Right lobe of liver (tissue), 6 donors: Measurements from ENCODE around the gene LYZL6. TPM values are rescaled to one million over a fixed set of nuclear protein-coding genes. Genes with fewer than 3 reads are reported as not detected.

Experiments used
- ATAC-seq, 4 donors: fragments of 200-7000 bp; cut with Tn5 transposase; one replicate each; pipeline ENCODE4 v1.9.1; 2020; ENCODE audit warnings: mild to moderate bottlenecking in 4 of 4, moderate library complexity in 4 of 4
- DNase-seq, 3 donors: peaks; one replicate each; pipeline ENCODE4 v3.0.0-alpha.2; 2020
- H3K27ac ChIP-seq, 3 donors: fragments of 200-600 bp; one replicate each; pipeline ENCODE4 v1.8.0; 2022
- H3K27me3 ChIP-seq, 2 donors: fragments of 200-600 bp; one replicate each; pipeline ENCODE4 v1.8.0; 2022
- H3K36me3 ChIP-seq, 4 donors: fragments of 200-600 bp; sonication (generic) in 1 of 4; one replicate each; pipeline versions ENCODE4 v1.5.1 to v1.8.0; 2017 to 2022; ENCODE audit warnings: control low read depth in 1 of 4
- H3K4me1 ChIP-seq, 4 donors: fragments of 200-600 bp; sonication (generic) in 1 of 4; one replicate each; pipeline versions ENCODE4 v1.5.1 to v1.8.0; 2017 to 2022; ENCODE audit warnings: control low read depth in 1 of 4
- H3K4me3 ChIP-seq, 3 donors: fragments of 200-600 bp; one replicate each; pipeline ENCODE4 v1.8.0; 2022
- H3K9me3 ChIP-seq, 4 donors: fragments of 200-600 bp; sonication (generic) in 1 of 4; one replicate each; pipeline versions ENCODE4 v1.5.1 to v1.8.0; 2017 to 2022; ENCODE audit warnings: control low read depth in 1 of 4
- CTCF ChIP-seq, 4 donors: fragments of 200-600 bp in 3 of 4; fragments of 450-650 bp in 1 of 4; IDR thresholded peaks; one replicate each; pipeline versions ENCODE4 v1.5.1 to v1.8.0; 2016 to 2022; ENCODE audit warnings: antibody characterized with exemption in 4 of 4, mild to moderate bottlenecking in 2 of 4
- POLR2A ChIP-seq: fragments of 450-650 bp; IDR thresholded peaks from one replicate; pipeline ENCODE4 v1.6.1; 2017; ENCODE audit warnings: antibody characterized with exemption, mild to moderate bottlenecking
- WGBS: methylation state at CpG from one replicate; pipeline ENCODE4 v1.1.6; 2018; ENCODE audit warnings: low coverage, low lambda C conversion rate; ENCODE audit not compliant: insufficient coverage; ENCODE audit errors: missing lambda C conversion rate; 5-methylcytosine and 5-hydroxymethylcytosine counted together
- intact Hi-C, 2 donors: fragments of 100-400 bp; cut with DNase I; formaldehyde crosslinking; loops; one replicate each; pipeline versions ENCODE4 v1.11.2 to v1.14.1; 2022
- total RNA-seq, 6 experiments: library from RNA; depleted of rRNA in 2 of 6; stranded (reverse); fragments of >200 nt in 2 of 6; fragmentation: NEBNext Ultra II Directional in 3 of 6; extraction: Animal tissue kit (Norgen Biotek cat#: 25700) in 3 of 6; gene quantifications; one replicate each; pipeline versions ENCODE4 v1.1.0 to v1.2.4, GENCODE V29; 2016 to 2023
- donor health status: DM: no; HTN: yes; CAD: no.
- donor health status: DM: no; HTN: no; CAD: no.
- donor health status: DM: no; HTN: no; CAD: no.
- donor health status: DM: no; HTN: yes; CAD: no.
- donor health status: DM: no; HTN: yes; CAD: no.

Gene LYZL6
- total RNA-seq, 6 experiments from 2014 or later = not detected

- no peak overlapping the region for H3K4me3 ChIP-seq
- ATAC-seq (peak; percentile 43 to 73 (median 62)), DNase-seq (peak in 1 of 3 donors; percentile 66)
- WGBS = 20% methylated on average over 1 of the region's 2 CpGs
- H3K27me3 ChIP-seq = no peaks in the 10 kb centered on the region
- intact Hi-C loops = no loop called here
- H3K9me3 ChIP-seq = no peaks in the 10 kb centered on the region
- H3K27ac ChIP-seq = peak overlapping the region in 1 of 3 donors; percentile 77
- H3K4me1 ChIP-seq = peaks cover 0 to 47% (median 11%) of the 10 kb centered on the region in 4 donors
- TF ChIP-seq POLR2A (no peak), CTCF (IDR thresholded peaks at IDR 0.05) (no peak)
- no peaks in the 10 kb centered on the region for H3K36me3 ChIP-seq
Observed at GRCh38 chr17:35912942-35913341, 30.6 kb downstream of the LYZL6 start.

GRCh38 chr17:35912339-35912912 is 31.1 kb downstream of the LYZL6 start:
- ATAC-seq = no peak
- intact Hi-C loops = no loop called here
- TF ChIP-seq POLR2A (no peak), CTCF (IDR thresholded peaks at IDR 0.05) (no peak)
- no peaks in the 10 kb centered on the region for H3K36me3 ChIP-seq
- no peak overlapping the region for H3K4me3 ChIP-seq
- peaks cover 0 to 47% (median 11%) of the 10 kb centered on the region in 4 donors for H3K4me1 ChIP-seq
- H3K27ac ChIP-seq = peak overlapping the region in 1 of 3 donors; percentile 77
- no peaks in the 10 kb centered on the region for H3K9me3 ChIP-seq
- WGBS = 40% methylated on average over 1 of the region's 3 CpGs
- H3K27me3 ChIP-seq = no peaks in the 10 kb centered on the region
- no peak for DNase-seq

- Histone ChIP-seq H3K27me3 (no peaks in the 10 kb centered on the region), H3K27ac (no peak overlapping the region), H3K4me1 (peaks cover 0 to 24% (median 9%) of the 10 kb centered on the region in 4 donors), H3K4me3 (no peak overlapping the region), H3K36me3 (no peaks in the 10 kb centered on the region), H3K9me3 (no peaks in the 10 kb centered on the region)
- no peak for DNase-seq
- intact Hi-C loops = no loop called here
- TF ChIP-seq CTCF (IDR thresholded peaks at IDR 0.05) (no peak), POLR2A (no peak)
- WGBS = 50% methylated on average over 3 of the region's 3 CpGs
- no peak for ATAC-seq
Observed at GRCh38 chr17:35909408-35909807, 34.1 kb downstream of the LYZL6 start.

- DNase-seq (no peak), ATAC-seq (no peak)
- Histone ChIP-seq H3K27me3 (no peaks in the 10 kb centered on the region), H3K9me3 (no peaks in the 10 kb centered on the region), H3K36me3 (no peaks in the 10 kb centered on the region), H3K4me3 (no peak overlapping the region), H3K4me1 (peaks cover 0 to 7% (median 2%) of the 10 kb centered on the region in 4 donors), H3K27ac (no peak overlapping the region)
- 71% methylated on average over 5 of the region's 5 CpGs for WGBS
- no peak for TF ChIP-seq POLR2A
- intact Hi-C loops = no loop called here
Observed at GRCh38 chr17:35907691-35908090, 35.8 kb downstream of the LYZL6 start.

GRCh38 chr17:35906926-35907637 is 36.4 kb downstream of the LYZL6 start:
- Histone ChIP-seq H3K4me1 (peaks cover 0 to under 1% (median 0%) of the 10 kb centered on the region in 4 donors), H3K27me3 (no peaks in the 10 kb centered on the region), H3K27ac (no peak overlapping the region), H3K4me3 (no peak overlapping the region), H3K36me3 (no peaks in the 10 kb centered on the region), H3K9me3 (no peaks in the 10 kb centered on the region)
- DNase-seq (no peak), ATAC-seq (no peak)
- TF ChIP-seq POLR2A (no peak), CTCF (IDR thresholded peaks at IDR 0.05) (no peak)
- 80% methylated on average over 2 of the region's 3 CpGs for WGBS
- intact Hi-C loops = no loop called here
